Stimulated activated CD4-positive, alpha-beta T cell treated with anti-CD3 and anti-CD28 coated beads, Interleukin-15, amount 100 ng/mL, for 24 hours (primary cell): ENCODE measurements around the gene TGM5.
A peak's percentile ranks its signal among the peaks of the same experiment; 100 is the strongest.
"Not testable (repeated sequence)": the region's sequence is repeated elsewhere in the genome, so short reads cannot be mapped to it uniquely, and the experiment has no call there.

Experiments
- DNase-seq: peaks from one replicate; pipeline ENCODE4 v3.0.0-alpha.2; 2020

The TGM5 gene

DNA sequence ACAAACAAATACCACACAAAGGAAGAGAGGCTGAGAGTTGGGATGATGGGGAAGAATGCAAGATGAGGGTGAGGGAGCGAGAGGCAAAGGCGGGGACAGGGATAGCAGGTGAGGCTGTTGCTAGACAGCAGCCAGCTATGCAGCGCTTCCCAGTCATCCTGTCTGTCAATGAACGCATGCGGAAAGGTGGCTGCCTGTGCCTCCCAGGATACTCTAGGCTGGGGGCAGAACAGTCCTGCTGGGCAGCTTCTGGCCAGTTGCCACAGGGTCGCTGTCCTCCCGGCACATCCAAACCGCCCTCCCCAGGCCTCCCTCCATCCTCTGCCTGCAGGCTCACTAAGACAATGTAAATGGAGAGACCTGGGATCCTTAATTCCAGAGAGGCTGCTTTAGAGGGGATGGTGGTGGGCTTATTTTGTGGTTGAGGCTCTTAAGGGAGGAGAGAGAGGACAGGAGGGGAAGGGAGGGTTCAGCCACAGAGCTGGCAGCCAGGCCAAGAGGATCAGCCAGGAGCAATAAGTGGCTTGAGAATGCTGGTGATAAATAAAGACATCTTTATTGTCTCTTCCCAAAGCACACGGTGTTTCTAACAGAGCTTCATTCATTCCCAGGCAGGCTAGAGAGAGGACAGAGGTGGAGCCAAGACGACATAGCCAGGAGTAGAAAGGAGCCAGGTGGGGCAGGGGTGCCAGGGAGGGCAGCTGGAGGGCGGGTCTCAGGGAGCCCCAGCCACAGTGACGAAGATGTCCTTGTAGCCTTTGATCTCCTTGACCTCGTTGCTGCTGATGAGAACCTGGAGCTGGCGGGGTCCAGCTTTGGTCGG, 9.2 kb upstream of the TGM5 start:
- DNase-seq = no peak

DNA sequence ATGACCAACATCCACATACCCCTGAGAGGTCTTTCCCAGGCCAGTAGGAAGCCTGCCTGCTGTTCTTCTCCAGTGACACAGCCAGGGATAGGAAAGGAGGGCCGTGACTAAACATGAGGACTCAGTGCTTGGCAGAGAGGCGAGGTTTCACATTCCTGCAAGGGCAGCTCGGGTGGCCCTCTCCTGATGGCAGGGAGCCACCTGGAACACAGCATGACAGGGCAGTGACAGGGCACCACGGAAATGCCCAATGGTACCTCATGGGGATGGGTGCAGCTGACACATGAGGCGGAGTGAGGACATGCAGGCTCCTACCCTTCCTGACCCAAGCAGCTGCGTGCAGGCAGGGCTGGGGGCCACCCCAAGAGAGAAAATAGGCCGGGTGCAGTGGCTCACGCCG, 7.4 kb upstream of the TGM5 start:
- DNase-seq = no peak

DNA sequence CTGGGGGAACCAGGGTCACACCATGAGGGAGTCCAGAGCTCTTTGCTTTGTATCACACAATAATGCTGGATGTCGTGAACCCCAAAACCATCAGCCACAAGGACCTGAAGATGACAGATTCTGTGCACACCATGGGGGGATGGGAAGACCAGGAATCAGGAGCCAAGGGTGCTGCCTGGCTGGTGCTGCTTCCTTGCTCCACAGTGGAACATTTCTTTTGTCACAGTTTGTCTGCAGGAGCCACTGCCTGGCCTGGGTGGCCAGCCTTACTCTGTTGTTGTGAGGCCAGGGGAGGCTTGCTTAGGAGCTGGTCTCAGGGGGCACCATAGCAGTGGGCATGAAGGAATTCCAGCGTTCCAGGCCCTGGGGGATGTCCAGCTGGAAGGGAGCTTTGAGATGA, 6.5 kb upstream of the TGM5 start:
- DNase-seq = no peak

DNA sequence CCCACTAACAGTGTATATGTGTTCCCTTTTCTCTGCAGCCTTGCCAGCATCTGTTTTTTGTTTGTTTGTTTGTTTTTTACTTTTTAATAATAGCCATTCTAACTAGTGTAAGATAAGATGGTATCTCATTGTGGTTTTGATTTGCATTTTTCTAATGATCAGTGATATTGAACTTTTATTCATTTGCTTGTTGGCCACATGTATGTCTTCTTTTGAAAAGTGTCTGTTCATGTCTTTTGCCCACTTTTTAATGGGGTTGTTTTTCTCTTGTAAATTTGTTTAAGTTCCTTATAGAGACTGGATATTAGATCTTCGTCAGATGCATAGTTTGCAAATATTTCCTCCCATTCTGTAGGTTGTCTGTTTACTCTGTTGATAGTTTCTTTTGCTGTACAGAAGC, 5.2 kb upstream of the TGM5 start:
- DNase-seq = not testable (repeated sequence)

DNA sequence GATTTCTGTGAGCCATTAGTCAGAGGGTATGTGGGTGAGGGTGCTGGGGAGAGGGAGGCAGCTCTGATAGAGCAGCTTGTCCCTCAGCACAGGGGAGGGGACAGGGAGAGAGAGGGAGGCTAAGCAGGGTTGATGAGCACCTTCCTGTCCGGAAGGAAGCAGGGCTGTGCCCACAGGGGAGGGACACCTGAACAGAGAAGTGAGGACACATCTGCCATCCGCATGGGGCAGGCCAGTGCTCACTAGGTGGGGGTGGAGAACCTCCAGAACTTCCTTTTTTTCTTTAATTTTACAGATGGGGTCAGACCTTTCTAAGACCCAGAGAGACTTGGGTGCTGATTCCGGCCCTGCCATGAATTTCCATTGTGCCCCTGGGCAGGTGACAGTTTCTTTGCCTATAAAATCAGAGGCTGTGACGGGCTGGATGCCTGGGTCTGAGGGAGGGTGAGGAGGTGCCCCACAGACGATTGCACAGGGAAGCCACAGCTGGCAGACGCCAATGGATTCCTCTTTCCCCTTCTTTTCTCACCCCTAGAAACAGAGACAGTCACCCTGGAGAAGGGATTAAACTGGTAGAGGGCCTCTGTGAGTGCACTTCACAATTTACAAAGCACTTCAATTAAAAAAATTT, 4.1 kb upstream of the TGM5 start:
- no peak for DNase-seq

DNA sequence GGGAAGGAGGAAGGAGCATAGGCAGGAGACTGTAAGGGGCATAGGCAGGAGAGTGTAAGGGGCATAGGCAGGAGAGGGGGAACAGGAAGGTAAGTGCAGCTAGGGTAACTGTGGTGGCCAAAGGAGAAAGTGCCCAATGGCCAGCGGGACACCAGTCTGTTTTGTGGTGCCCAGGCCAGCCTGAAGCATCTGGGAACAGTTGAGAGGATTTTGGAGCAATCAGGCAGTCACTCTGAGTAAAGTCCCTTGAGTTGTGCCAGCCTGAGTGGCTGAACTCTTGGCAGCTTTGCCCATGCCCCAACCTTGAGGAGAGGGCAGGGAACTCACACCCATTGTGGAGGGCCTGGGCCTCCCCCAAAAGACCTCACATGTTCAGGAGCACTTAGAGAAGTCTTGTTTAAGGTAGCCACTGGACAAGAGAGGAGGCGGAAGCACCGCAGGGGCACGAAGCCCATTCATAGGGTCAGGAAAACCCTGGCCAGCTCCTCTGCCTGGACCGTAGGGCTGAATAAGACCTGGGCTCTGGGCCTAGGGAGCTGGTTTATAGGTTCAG, 3.5 kb upstream of the TGM5 start:
- no peak for DNase-seq

DNA sequence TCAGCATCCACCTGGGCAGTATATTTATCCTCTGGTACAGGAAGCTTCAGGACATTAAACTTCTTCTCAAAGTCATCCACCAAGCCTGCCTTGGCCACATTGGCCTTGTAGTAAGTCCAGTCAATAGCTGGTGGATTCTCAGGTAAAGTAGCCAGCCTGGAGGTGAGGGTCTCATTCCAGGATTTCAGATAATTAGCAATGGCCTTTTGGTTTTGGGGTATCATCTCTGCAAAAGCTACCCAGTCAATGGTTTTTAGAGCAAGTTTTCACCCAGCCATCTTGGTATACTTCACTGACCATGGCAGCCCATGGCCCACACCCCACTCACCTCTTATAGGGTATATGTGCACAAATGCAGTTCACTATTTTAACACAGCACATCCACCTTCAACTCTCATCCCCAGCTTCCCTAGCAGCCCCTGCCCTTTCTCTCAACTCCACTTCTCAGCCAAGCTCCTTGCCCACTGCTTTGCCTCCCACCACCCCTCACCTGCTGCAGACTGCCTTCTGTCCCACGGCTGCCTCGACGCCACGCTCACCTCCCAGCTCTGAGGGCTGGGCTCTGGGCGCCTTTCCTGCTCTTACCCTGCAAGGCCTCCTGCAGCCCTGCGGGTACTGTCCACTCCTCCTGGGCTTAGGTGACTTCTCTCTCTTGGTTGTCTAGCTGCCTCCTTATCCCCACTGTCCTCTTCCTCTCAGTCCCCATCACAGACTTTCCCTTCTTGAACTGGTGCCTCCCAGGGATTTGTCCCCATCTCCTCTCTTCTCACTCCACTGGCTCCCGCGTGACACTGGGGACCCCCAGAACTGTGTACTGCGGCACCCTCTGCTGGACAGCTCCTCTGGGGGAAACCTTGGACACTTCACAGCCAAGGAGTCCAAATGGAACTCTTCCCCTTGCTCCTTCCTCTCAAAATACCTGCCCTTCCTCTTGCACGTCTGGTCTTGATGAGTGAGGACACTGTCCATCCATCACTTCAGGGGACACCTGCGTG, 1.7 kb upstream of the TGM5 start:
- peak; percentile 29 for DNase-seq

DNA sequence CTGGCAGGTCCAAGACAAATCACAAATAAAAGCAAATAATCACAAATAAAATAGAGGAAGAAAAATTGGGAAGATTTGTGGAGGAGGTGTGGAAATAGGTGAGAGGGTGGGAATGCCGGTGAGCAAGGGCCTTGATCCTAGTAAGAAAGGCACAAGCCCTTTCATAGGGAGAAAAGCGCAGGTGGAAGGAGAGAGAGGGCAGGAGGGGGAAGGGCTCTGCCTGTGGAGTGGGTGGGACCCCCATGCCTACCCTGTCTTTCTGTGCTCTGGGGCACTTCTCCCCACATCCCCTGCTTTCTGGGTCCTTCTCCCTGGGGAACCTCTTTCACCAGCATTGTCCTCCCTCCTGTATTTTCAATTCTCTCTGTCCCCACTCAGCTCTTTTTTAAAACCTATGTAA, 711 bp upstream of the TGM5 start:
- DNase-seq = no peak

DNA sequence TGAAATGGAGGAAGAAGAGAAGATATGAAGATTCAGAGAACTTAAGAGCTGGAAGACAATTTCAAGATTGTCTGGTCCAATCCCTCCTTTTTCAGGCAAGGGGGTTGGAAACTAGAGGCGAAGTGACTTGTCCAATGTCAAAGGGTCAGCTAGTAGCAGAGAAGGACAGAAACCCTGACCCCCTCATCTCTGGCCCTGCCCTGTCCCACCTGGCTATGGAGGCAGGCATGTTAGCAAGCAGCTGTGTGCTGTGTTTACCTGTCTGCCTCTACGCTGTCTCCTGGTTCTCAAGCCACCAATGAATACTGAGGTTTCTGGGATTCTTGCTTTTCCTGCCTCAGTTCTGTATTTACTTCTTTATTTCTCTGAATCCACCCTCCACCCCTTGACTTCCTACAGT, 342 bp downstream of the TGM5 start:
- DNase-seq = no peak

DNA sequence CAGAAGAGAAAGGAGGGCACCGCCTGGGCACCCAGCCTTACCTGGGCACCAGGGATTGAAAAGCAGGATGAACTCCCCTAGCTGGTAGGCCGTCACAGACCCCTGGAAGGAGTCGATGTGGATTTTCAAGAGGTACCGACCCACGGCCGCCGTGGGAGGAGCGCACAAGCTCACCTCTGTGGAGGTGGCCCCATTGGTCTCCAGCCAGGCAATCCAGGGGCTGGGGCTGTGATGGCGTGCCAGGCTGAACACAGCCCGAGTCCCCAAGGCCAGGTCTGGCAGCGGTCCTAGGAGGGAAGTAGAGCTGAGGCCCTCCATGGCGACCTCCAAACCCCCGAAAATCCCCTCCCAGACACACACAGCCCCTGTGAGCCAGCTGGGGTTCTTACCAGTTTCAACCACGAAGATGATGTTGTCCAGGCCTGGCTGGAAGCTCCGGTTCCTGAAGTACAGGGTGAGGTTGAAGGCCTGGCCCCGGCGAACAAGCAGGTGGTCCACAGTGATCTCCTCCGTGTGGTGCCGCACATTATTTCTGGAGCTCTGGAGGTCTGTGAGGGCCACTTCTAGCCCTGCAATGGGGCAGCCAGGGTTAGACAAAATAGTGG, 6.6 kb downstream of the TGM5 start:
- DNase-seq = no peak

DNA sequence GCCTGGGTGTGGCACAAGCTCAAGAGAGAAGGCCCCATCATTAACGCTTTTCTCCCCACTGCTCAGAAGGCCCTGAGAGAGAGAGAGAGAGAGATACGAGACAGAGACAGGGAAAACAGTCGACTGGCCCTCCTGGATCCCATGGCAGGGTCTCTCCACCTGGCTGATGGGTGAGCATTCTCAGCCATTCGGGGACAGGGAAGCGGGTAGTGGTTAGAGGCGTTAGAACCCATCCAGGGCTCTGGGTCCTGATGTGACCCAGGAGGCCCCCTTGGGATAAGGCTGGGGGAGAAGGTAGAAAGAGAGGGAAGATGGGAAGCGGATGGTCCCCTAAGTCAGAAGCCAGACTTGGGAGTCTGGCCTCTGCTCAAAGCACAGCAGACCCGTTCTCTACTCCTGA, 7.9 kb downstream of the TGM5 start:
- DNase-seq = no peak

DNA sequence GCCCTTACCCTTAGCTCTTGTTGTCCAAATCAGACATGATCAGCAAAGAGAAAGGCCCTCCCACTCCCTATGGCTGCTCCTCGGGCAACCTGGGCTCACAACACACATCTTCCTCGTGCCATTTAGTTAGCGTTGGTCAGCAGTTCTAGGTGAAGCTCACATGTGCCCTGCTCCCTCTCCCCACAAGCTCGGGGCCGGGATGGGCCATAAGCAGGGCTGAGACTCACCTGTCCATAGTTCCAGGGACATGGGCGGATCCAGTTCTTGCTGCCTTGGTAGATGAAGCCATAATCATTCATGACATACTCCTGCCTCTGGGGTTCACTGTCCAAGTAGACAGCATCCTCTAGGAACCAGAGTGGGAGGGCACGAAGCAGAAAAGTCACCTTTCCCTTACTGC, 10.4 kb downstream of the TGM5 start:
- no peak for DNase-seq

DNA sequence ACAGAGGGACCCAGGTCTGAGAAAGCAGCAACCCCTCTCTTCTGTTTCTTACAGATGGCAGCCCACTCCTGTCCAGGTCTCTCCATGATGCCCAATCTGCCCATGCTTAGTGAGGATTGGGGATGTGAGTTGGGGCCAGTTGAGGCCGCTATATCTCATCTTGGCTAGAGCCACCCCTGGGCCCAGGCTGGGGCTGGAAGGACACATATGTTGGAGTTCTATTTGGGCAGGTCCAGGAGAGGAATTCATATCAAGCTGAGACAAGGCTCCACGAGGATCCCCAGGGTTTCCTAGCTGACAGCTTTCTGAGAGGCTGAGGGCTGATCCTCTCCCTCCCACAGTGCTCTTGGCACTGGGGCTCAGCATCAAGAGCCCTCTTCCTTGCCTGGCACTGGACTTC, 11.4 kb downstream of the TGM5 start:
- no peak for DNase-seq

DNA sequence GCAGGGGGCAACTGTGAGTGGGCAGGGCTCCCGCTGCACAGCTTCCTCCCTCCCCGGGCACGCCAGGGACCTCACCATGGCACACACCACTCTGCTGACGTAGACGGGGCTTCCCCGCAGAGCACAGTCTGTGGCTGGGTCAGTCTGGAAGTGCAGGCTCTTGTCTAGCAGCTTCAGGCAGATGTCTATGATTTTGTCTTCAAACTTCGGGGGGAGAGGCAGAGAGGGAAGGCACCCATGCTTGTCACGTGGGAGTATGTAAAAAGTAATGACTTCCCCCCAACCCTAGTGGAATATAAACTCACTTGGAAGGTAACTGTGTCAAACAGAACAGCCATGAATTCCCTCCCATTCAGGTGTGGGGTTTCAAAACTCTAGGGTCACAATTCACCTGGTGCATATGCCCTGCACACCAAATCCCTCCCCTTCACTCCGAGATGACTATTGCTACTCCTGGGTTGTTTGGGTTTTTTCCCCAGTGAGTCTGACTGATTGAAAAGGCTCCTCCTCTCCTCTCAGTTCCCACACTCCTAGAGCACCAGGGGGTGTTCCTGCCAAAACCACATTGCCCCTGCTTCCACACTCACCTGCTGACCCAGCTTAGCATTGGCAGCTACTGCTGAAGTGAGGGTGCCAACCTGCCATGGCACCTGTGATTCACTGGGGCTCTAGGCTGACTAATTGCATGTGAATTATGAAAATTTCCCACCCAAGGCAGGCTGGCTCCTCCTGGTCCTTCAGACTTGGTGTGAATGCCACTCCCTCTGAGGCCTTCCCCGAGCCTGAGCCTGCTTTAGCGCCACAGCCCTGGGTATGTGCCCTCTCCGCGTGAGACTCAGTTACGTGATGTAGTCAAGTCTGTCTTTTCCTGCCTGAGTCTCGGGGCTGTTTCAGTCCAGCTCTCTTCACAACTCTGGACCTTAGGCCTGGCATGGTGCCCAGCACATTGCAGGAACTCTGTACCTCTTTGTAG, 13.0 kb downstream of the TGM5 start:
- peak; percentile 37 for DNase-seq

DNA sequence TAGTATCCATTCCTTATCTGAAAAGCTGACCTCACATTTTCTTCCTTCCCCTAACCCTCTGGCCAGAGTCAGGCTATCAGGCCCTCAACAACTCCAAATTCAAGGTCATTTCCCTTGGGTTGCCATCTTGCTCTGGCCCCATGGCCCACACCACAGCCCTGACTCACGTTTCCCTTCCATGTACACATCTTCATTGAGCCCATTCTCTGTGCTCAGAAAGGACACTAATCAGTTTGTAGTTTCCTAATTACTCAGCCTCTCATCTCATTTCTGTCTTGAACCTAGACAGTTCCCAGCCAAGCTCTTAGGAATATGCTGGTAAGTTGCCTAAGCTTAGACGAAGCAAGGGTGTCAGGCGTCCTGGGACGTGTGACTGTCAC, 14.9 kb downstream of the TGM5 start:
- DNase-seq = peak; percentile 35

DNA sequence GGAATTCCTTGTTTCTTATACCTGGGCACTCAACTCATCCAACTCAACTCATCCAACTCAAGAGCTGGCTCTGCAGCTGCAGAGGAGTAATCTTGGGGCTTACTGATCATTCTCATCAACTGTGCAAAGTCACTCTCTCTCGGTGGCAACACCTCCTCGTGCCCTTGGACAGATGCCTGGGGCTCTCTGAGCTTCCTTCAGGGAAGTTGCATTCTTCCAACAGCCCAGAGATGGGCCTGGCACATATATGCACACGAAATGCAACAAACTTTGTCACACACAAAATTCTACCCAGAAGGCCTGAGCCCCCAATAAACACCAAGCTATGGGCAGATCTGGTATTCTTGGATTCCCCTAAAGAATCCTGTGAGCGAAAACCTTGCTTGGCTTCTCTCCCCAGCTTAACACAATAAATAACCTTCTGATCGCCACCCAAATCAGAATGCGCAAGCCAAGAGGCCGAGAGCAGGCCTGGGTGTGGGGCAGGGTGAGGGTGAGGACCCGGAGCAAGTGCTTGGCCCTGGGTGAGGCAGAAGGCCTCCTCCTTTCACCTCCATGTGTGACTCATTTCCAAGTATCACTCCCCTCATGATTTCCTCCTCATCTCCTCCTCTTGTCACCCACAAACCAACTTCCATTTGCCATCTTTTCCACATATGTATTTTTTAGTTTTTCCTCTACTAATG, 15.4 kb downstream of the TGM5 start:
- DNase-seq = no peak

DNA sequence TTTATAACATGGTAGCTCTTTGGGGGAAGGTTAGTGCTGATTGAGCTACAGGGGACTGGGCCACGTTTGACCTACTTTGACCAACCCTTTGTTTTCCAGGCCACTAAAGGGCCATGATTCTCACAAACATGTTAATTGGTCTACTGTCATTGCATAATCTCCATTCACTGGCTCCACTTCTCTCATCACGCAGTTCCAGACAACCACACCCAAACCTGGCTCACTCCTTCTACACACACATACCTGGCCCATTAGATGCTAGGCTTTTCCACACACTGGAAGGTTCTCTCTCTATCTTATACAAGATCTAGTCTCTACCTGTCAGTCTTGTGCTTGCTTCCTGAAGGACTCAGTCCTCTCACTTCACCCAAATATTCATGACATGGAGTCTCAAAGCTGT, 15.9 kb downstream of the TGM5 start:
- DNase-seq = no peak

DNA sequence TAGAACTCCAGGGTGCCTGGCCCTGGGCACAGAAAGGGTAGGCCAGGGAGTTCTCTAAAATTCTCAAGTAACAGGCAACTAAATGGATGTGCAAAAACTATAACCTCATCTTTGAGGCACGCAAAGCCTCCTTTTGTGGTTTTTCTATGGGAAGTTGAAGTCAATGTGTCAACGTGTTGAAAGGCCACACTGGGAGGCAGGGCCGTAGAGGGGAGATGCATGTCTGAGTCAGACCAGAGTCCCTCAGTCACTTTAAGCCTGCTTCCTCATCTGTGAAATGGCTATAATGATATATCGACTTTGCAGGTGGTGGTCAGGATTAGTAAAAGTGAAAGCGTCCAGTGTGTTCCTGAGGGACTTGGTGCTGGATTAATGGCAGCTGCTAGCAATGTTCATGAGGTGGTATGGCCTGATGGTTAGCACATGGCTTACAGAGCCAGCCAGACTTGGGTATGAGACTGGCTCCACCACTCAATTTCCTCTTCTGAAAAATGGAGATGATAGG, 17.0 kb downstream of the TGM5 start:
- DNase-seq = peak; percentile 26

DNA sequence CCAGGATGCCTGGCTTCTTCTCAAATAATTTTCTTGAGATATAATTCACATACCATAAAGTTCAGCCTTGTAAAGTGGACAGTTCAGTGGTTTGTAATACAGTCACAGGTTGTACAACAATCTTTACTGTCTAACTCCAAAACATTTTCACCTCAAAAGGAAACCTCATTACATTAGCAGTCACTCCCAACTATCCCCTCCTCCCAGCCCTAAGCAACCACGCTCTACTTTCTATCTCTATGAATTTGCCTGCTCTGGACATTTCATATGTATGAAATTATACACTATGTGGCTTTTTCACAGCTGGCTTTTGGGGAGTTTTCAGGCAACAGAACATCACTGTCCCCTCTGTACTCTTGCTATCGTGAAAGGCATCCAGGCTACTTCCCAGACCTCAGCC, 17.5 kb downstream of the TGM5 start:
- no peak for DNase-seq

DNA sequence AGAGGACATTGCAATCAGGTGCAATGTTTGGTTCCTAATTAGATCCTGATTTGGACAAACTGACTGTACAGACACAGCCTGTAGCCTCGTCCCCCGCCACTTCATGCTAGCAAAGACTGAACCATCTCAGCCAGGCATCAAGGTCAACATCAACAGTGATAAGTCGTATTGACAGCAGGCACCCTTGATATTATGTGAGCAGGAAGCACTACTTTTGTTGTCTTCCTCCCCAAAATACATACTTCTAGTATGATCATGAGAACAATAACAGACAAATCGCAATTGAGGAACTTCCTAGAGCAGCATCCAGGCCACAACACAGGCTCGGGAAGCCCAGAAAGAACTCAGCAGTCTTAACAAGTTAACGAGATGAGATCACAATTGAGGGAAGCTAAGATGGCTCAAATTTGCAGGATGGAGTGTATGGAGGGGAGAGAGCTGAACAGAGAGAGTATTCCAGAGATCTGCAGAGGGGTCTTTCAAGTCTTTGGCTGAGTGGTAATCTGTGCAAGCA, 20.4 kb downstream of the TGM5 start:
- DNase-seq = no peak

DNA sequence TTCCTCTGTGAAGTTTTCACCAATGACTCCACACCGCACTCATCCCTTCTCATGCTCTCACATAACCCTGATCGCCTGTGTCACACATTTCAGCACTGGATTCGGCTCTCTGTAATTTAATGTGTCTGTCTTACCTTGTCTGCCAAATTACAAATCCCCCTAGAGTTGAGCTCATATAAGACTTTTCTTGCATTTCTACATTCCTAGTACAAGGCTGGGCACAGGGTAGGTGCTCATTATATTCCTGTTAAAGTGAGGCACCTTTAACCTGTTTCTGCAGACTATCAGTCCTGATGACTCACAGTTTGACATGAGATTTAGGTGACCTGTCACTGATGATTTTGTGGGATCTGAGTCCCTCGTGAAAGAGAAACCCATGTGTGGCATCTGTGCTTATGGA, 22.6 kb downstream of the TGM5 start:
- DNase-seq = no peak
